GM18909 (cell line): Measurements from ENCODE around the gene SRP14.

Source experiments
- ATAC-seq: cut with Tn5 transposase; IDR thresholded peaks from one replicate; pipeline ENCODE4 v1.9.1; 2021; ENCODE audit warnings: mild to moderate bottlenecking; ENCODE audit not compliant: unreplicated experiment, poor library complexity

The SRP14 gene

GRCh38 chr15:40069178-40070165 lies 30.5 kb upstream of the SRP14 start:
- peak; percentile 84 for ATAC-seq

GRCh38 chr15:40067921-40068624 lies 29.1 kb upstream of the SRP14 start:
- ATAC-seq = no peak

- no peak for ATAC-seq
Measured at GRCh38 chr15:40066589-40066988, 27.6 kb upstream of the SRP14 start.

- no peak for ATAC-seq
Measured at GRCh38 chr15:40065166-40065565, 26.2 kb upstream of the SRP14 start.

GRCh38 chr15:40064231-40064894 lies 25.4 kb upstream of the SRP14 start:
- ATAC-seq = peak; percentile 46

GRCh38 chr15:40063563-40064011 lies 24.6 kb upstream of the SRP14 start:
- ATAC-seq = no peak

- ATAC-seq = no peak
Measured at GRCh38 chr15:40062816-40063562, 24.0 kb upstream of the SRP14 start.

GRCh38 chr15:40061212-40061901 lies 22.4 kb upstream of the SRP14 start:
- ATAC-seq = peak; percentile 51

GRCh38 chr15:40060236-40060961 lies 21.4 kb upstream of the SRP14 start:
- ATAC-seq = no peak

GRCh38 chr15:40059821-40060220 lies 20.8 kb upstream of the SRP14 start:
- no peak for ATAC-seq

- ATAC-seq = no peak
Measured at GRCh38 chr15:40058476-40059140, 19.6 kb upstream of the SRP14 start.

GRCh38 chr15:40055576-40056293 lies 16.8 kb upstream of the SRP14 start:
- ATAC-seq = no peak

GRCh38 chr15:40054855-40055575 lies 16.0 kb upstream of the SRP14 start:
- peak; percentile 77 for ATAC-seq

- ATAC-seq = peak; percentile 53
Measured at GRCh38 chr15:40054605-40054854, 15.5 kb upstream of the SRP14 start.

GRCh38 chr15:40053831-40054604 lies 15.0 kb upstream of the SRP14 start:
- ATAC-seq = peak; percentile 33

GRCh38 chr15:40053079-40053830 lies 14.3 kb upstream of the SRP14 start:
- no peak for ATAC-seq
